ENCODE measurements around the gene DAPK3.
A peak's percentile ranks its signal among the peaks of the same experiment; 100 is the strongest.
"Not testable (repeated sequence)": the region's sequence is repeated elsewhere in the genome, so short reads cannot be mapped to it uniquely, and the experiment has no call there.

The DAPK3 gene

GRCh38 chr19:3955276-3955675 lies 15.6 kb downstream of the DAPK3 start:
- not testable (repeated sequence) for H3K9me3 Mint-ChIP-seq; ATAC-seq; H3K4me3 Mint-ChIP-seq; H3K27ac Mint-ChIP-seq; DNase-seq (ENCODE audit: low spot score in 2 of 2)
- Mint-ChIP-seq H3K36me3 (peaks cover 36% of the 10 kb centered on the region), H3K4me1 (peaks cover 13% of the 10 kb centered on the region)

GRCh38 chr19:3954107-3954506 lies 16.8 kb downstream of the DAPK3 start:
- ATAC-seq, result no peak
- no peak for DNase-seq (ENCODE audit: low spot score in 2 of 2)
- Mint-ChIP-seq H3K9me3 (no peaks in the 10 kb centered on the region), H3K36me3 (peaks cover 27% of the 10 kb centered on the region), H3K4me1 (peaks cover 13% of the 10 kb centered on the region), H3K27ac (no peak overlapping the region), H3K4me3 (no peak overlapping the region)

- not testable (repeated sequence) for H3K4me3 Mint-ChIP-seq, H3K27ac Mint-ChIP-seq
These were observed 18.1 kb downstream of the DAPK3 start for GRCh38 chr19:3952755-3953276.

GRCh38 chr19:3950871-3951861 lies 19.7 kb downstream of the DAPK3 start:
- ATAC-seq, result peak; percentile 51
- Mint-ChIP-seq H3K4me3 (peak overlapping the region; percentile 50), H3K4me1 (peaks cover 13% of the 10 kb centered on the region), H3K36me3 (peaks cover 5% of the 10 kb centered on the region), H3K9me3 (no peaks in the 10 kb centered on the region), H3K27ac (peak overlapping the region; percentile 59)
- peak in 1 of 2 donors; percentile 67 for DNase-seq (ENCODE audit: low spot score in 2 of 2)

More at GRCh38 chr19:3952755-3953276, 18.1 kb downstream of the DAPK3 start:
- Mint-ChIP-seq H3K4me1 (peaks cover 13% of the 10 kb centered on the region), H3K36me3 (peaks cover 21% of the 10 kb centered on the region)
- DNase-seq (ENCODE audit: low spot score in 2 of 2); H3K9me3 Mint-ChIP-seq; ATAC-seq: not testable (repeated sequence)

- ATAC-seq, result no peak
- Mint-ChIP-seq H3K27ac (no peak overlapping the region), H3K36me3 (no peaks in the 10 kb centered on the region), H3K9me3 (no peaks in the 10 kb centered on the region), H3K4me3 (peak overlapping the region; percentile 50), H3K4me1 (peaks cover 13% of the 10 kb centered on the region)
- no peak for DNase-seq (ENCODE audit: low spot score in 2 of 2)
These were observed 20.7 kb downstream of the DAPK3 start for GRCh38 chr19:3949997-3950859.

GRCh38 chr19:3949294-3949693 lies 21.6 kb downstream of the DAPK3 start:
- Mint-ChIP-seq H3K36me3 (no peaks in the 10 kb centered on the region), H3K27ac (no peak overlapping the region), H3K4me1 (peaks cover 13% of the 10 kb centered on the region), H3K4me3 (no peak overlapping the region), H3K9me3 (no peaks in the 10 kb centered on the region)
- DNase-seq (ENCODE audit: low spot score in 2 of 2), result no peak
- no peak for ATAC-seq

GRCh38 chr19:3947316-3947933 lies 23.5 kb downstream of the DAPK3 start:
- DNase-seq (ENCODE audit: low spot score in 2 of 2); H3K4me3 Mint-ChIP-seq; H3K9me3 Mint-ChIP-seq; H3K36me3 Mint-ChIP-seq; H3K4me1 Mint-ChIP-seq; H3K27ac Mint-ChIP-seq; ATAC-seq: not testable (repeated sequence)

- H3K4me3 Mint-ChIP-seq, result no peak overlapping the region
- no peaks in the 10 kb centered on the region for H3K9me3 Mint-ChIP-seq
- no peaks in the 10 kb centered on the region for H3K4me1 Mint-ChIP-seq
- no peaks in the 10 kb centered on the region for H3K36me3 Mint-ChIP-seq
- no peak overlapping the region for H3K27ac Mint-ChIP-seq
- DNase-seq (ENCODE audit: low spot score in 2 of 2) (no peak), ATAC-seq (no peak)
These were observed 25.1 kb downstream of the DAPK3 start for GRCh38 chr19:3945838-3946237.

GRCh38 chr19:3944018-3944721 lies 26.7 kb downstream of the DAPK3 start:
- no peaks in the 10 kb centered on the region for H3K9me3 Mint-ChIP-seq
- DNase-seq (ENCODE audit: low spot score in 2 of 2) (no peak), ATAC-seq (peak; percentile 36)
- H3K27ac Mint-ChIP-seq, result no peak overlapping the region
- H3K4me1 Mint-ChIP-seq, result no peaks in the 10 kb centered on the region
- H3K4me3 Mint-ChIP-seq, result no peak overlapping the region
- H3K36me3 Mint-ChIP-seq, result no peaks in the 10 kb centered on the region

- no peak overlapping the region for H3K4me3 Mint-ChIP-seq
- no peaks in the 10 kb centered on the region for H3K4me1 Mint-ChIP-seq
- H3K27ac Mint-ChIP-seq, result no peak overlapping the region
- no peaks in the 10 kb centered on the region for H3K9me3 Mint-ChIP-seq
- DNase-seq (ENCODE audit: low spot score in 2 of 2), result no peak
- H3K36me3 Mint-ChIP-seq, result no peaks in the 10 kb centered on the region
- no peak for ATAC-seq
These were observed 28.0 kb downstream of the DAPK3 start for GRCh38 chr19:3942790-3943409.

- H3K9me3 Mint-ChIP-seq; DNase-seq (ENCODE audit: low spot score in 2 of 2); H3K27ac Mint-ChIP-seq; H3K4me1 Mint-ChIP-seq; H3K4me3 Mint-ChIP-seq; ATAC-seq; H3K36me3 Mint-ChIP-seq: not testable (repeated sequence)
These were observed 32.5 kb downstream of the DAPK3 start for GRCh38 chr19:3938300-3938950.

GRCh38 chr19:3936506-3937442 lies 34.1 kb downstream of the DAPK3 start:
- Mint-ChIP-seq H3K9me3 (no peaks in the 10 kb centered on the region), H3K4me1 (no peaks in the 10 kb centered on the region), H3K36me3 (no peaks in the 10 kb centered on the region), H3K4me3 (no peak overlapping the region), H3K27ac (no peak overlapping the region)
- DNase-seq (ENCODE audit: low spot score in 2 of 2), result no peak
- peak; percentile 19 for ATAC-seq

All from stimulated activated effector memory CD8-positive, alpha-beta T cell treated with anti-CD3 and anti-CD28 coated beads, Interleukin-12 subunit alpha, Interleukin-12 subunit beta, amount 100 ng/mL, for 72 hours (primary cell).